ENCODE data around the gene GYS2. TPM values are rescaled to one million over a fixed set of nuclear protein-coding genes. Genes with fewer than 3 reads are reported as not detected.

GYS2 gene
- total and polyA plus RNA-seq, 2 of the 4 experiments (the other 2 are of a cell fraction) = not detected

DNA sequence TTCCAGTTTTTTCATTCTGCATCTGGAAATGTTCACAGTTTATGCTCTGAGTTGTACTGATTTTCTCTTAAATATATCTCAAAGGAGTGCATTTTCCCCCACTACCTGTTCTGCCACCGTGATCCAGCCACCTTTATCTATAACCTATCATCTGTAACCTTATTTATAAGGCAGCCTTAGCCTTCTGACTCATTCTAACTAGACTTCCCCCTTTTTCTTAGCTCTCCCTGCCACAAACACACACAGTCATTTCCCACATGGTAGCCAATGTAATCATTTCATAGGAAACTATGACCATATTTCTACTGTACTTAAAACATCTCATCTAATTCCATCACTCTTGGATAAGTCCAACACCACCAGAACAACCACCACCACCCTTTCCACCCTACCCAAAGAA lies 10.8 kb upstream of the GYS2 start:
- H4K91ac ChIP-seq (ENCODE audit: insufficient read depth, low read depth, low read length) = no peak overlapping the region
- H4K20me1 ChIP-seq (ENCODE audit: insufficient read depth, low read length) = no peaks in the 10 kb centered on the region
- H3K9me1 ChIP-seq (ENCODE audit: insufficient read depth, low read length) = no peaks in the 10 kb centered on the region
- no peaks in the 10 kb centered on the region; the same call in 1 of the 2 replicates for H3K27me3 ChIP-seq (ENCODE audit: control insufficient read depth, insufficient read depth, low read length)
- no peak overlapping the region for H2AK9ac ChIP-seq (replicated peaks; ENCODE audit: low read depth, low read length, poor library complexity)
- no peaks in the 10 kb centered on the region for H3K36me3 ChIP-seq (ENCODE audit: control insufficient read depth, insufficient read depth, low read length)
- DNase-seq (no peak), ATAC-seq (ENCODE audit: low read depth) (no peak)
- in situ Hi-C loops (cut with MboI; ENCODE audit: low sequenced_read_pairs) (no loop called here), intact Hi-C loops (cut with micrococcal nuclease) (no loop called here), dilution Hi-C loops (cut with HindIII; ENCODE audit: low sequenced_read_pairs, unreplicated experiment) (no loop called here)
- no peak overlapping the region for H3K23ac ChIP-seq (ENCODE audit: low read depth, low read length)
- H3K4me3 ChIP-seq (ENCODE audit: insufficient read depth, low read depth, low read length) = no peak overlapping the region
- H2AFZ ChIP-seq (replicated peaks; ENCODE audit: low read length, poor library complexity) = no peak overlapping the region
- no peak overlapping the region for H3K4me2 ChIP-seq (ENCODE audit: low read depth, low read length)
- H2BK5ac ChIP-seq (ENCODE audit: low read depth, low read length, poor library complexity, severe bottlenecking) = no peak overlapping the region
- no peak overlapping the region for H4K8ac ChIP-seq (ENCODE audit: low read depth in 2 of 2, low read length in 2 of 2)
- H2BK15ac ChIP-seq (ENCODE audit: low read depth, low read length) = no peak overlapping the region
- no TSS peak for BruUV-seq (replicated peaks)
- H3K9ac ChIP-seq (ENCODE audit: low read depth, low read length) = no peak overlapping the region
- CTCF ChIA-PET = interaction anchor here (1.0 kb wide), 1 partner anchor 10 kb away, joined by 3 read pairs; no protein-coding TSS in a partner anchor
- H3K9me3 ChIP-seq (ENCODE audit: control insufficient read depth, insufficient read depth, low read length) = no peaks in the 10 kb centered on the region
- no peak overlapping the region for H2BK120ac ChIP-seq (ENCODE audit: low read depth, low read length)
- H2BK20ac ChIP-seq (ENCODE audit: low read depth, low read length) = no peak overlapping the region
- H3K4ac ChIP-seq (ENCODE audit: low read depth, low read length) = no peak overlapping the region
- H4K5ac ChIP-seq (ENCODE audit: low read depth, low read length) = no peak overlapping the region
- H2AK5ac ChIP-seq (ENCODE audit: low read depth, low read length) = no peak overlapping the region
- H3K4me1 ChIP-seq (ENCODE audit: control insufficient read depth, insufficient read depth, low read length) = no peaks in the 10 kb centered on the region
- no peak overlapping the region for H3K27ac ChIP-seq (ENCODE audit: insufficient read depth, low read length)
- no peaks in the 10 kb centered on the region for H3K79me1 ChIP-seq (ENCODE audit: low read depth in 1 of 2, low read length in 2 of 2)
- H3K18ac ChIP-seq (ENCODE audit: low read depth, low read length) = no peak overlapping the region
- POLR2A ChIA-PET (ENCODE audit: unreplicated experiment) = no interaction called here
- WGBS, 2 experiments (ENCODE audit: extremely low coverage in 2 of 2, insufficient read length in 1 of 2) = 44% methylated on average over 1 of the region's 1 CpG; no CpG with 5 or more reads in 1 of the 2 experiments
- no peak overlapping the region for H3K14ac ChIP-seq (replicated peaks; ENCODE audit: low read depth, low read length)
- H3K56ac ChIP-seq (ENCODE audit: extremely low read depth, insufficient read depth, low read length) = no peak overlapping the region
- no peak for TF ChIP-seq FOS (IDR thresholded peaks at IDR 0.05; ENCODE audit: low read depth, low read length)
- TF ChIP-seq SMC3 (IDR thresholded peaks at IDR 0.05; ENCODE audit: low read depth, low read length) = no peak
- TF ChIP-seq NFE2L2 (IDR thresholded peaks at IDR 0.05; ENCODE audit: low read depth, low read length) = no peak
- no peak for TF ChIP-seq BHLHE40 (IDR thresholded peaks at IDR 0.05; ENCODE audit: low read depth, low read length)
- TF ChIP-seq CTCF (conservative IDR thresholded peaks at IDR 0.05; ENCODE audit: low read depth, low read length) = no peak
- no peak for TF ChIP-seq MXI1 (IDR thresholded peaks at IDR 0.05; ENCODE audit: borderline replicate concordance, low read depth, low read length)
- no peak for TF ChIP-seq MAFK (IDR thresholded peaks at IDR 0.05; ENCODE audit: low read depth, low read length)
- no peak for TF ChIP-seq MAZ (IDR thresholded peaks at IDR 0.05; ENCODE audit: borderline replicate concordance, low read depth, low read length)
- TF ChIP-seq POLR2A (IDR thresholded peaks at IDR 0.05; ENCODE audit: low read depth, low read length) = no peak
- TF ChIP-seq CEBPB (IDR thresholded peaks at IDR 0.05; ENCODE audit: low read depth, low read length) = no peak
- no peak for TF ChIP-seq RCOR1 (IDR thresholded peaks at IDR 0.05; ENCODE audit: insufficient replicate concordance, low read length)
- no peak for TF ChIP-seq RAD21 (IDR thresholded peaks at IDR 0.05; ENCODE audit: low read length)
- TF ChIP-seq RFX5 (IDR thresholded peaks at IDR 0.05; ENCODE audit: low read depth, low read length) = no peak
- no peak for TF ChIP-seq USF2 (IDR thresholded peaks at IDR 0.05; ENCODE audit: low read depth, low read length)
- TF ChIP-seq ELK1 (IDR thresholded peaks at IDR 0.05; ENCODE audit: borderline replicate concordance, low read depth, low read length) = no peak
- TF ChIP-seq CHD1 (IDR thresholded peaks at IDR 0.05; ENCODE audit: low read depth, low read length) = no peak

Data from IMR-90 (cell line).